GM18499 (cell line): ENCODE measurements around the gene OSBPL5.

Experiments
- ATAC-seq: cut with Tn5 transposase; IDR thresholded peaks from one replicate; pipeline ENCODE4 v1.9.1; 2021; ENCODE audit warnings: moderate number of reproducible peaks; ENCODE audit not compliant: insufficient read depth, unreplicated experiment

Gene OSBPL5

GRCh38 chr11:3152471-3153110 is 12.5 kb downstream of the OSBPL5 start:
- ATAC-seq = no peak

- ATAC-seq = no peak
These were observed 14.4 kb downstream of the OSBPL5 start for GRCh38 chr11:3150726-3151125.

GRCh38 chr11:3149852-3150188 is 15.3 kb downstream of the OSBPL5 start:
- no peak for ATAC-seq

GRCh38 chr11:3148990-3149851 is 15.9 kb downstream of the OSBPL5 start:
- ATAC-seq = no peak

GRCh38 chr11:3148255-3148989 is 16.7 kb downstream of the OSBPL5 start:
- ATAC-seq = no peak

GRCh38 chr11:3147626-3148025 is 17.5 kb downstream of the OSBPL5 start:
- ATAC-seq = no peak

- no peak for ATAC-seq
These were observed 17.9 kb downstream of the OSBPL5 start for GRCh38 chr11:3147257-3147619.

- no peak for ATAC-seq
These were observed 18.4 kb downstream of the OSBPL5 start for GRCh38 chr11:3146612-3147256.

GRCh38 chr11:3145206-3145520 is 19.9 kb downstream of the OSBPL5 start:
- no peak for ATAC-seq

GRCh38 chr11:3144296-3145205 is 20.6 kb downstream of the OSBPL5 start:
- no peak for ATAC-seq

- ATAC-seq = no peak
These were observed 21.8 kb downstream of the OSBPL5 start for GRCh38 chr11:3143136-3143880.

GRCh38 chr11:3140291-3140603 is 24.9 kb downstream of the OSBPL5 start:
- ATAC-seq = no peak

GRCh38 chr11:3139481-3140290 is 25.4 kb downstream of the OSBPL5 start:
- ATAC-seq = no peak

GRCh38 chr11:3139086-3139440 is 26.0 kb downstream of the OSBPL5 start:
- ATAC-seq = no peak

GRCh38 chr11:3138178-3139085 is 26.7 kb downstream of the OSBPL5 start:
- no peak for ATAC-seq

GRCh38 chr11:3137486-3138177 is 27.5 kb downstream of the OSBPL5 start:
- ATAC-seq = no peak
